ENCODE data around the gene SLC16A13.

Gene SLC16A13

GRCh38 chr17:7011942-7012254, 23.9 kb upstream of the SLC16A13 start:
- no peak for DNase-seq (ENCODE audit: low spot score)

- peak; percentile 97 for DNase-seq (ENCODE audit: low spot score)
Measured at GRCh38 chr17:7014261-7014994, 21.4 kb upstream of the SLC16A13 start.

DNA sequence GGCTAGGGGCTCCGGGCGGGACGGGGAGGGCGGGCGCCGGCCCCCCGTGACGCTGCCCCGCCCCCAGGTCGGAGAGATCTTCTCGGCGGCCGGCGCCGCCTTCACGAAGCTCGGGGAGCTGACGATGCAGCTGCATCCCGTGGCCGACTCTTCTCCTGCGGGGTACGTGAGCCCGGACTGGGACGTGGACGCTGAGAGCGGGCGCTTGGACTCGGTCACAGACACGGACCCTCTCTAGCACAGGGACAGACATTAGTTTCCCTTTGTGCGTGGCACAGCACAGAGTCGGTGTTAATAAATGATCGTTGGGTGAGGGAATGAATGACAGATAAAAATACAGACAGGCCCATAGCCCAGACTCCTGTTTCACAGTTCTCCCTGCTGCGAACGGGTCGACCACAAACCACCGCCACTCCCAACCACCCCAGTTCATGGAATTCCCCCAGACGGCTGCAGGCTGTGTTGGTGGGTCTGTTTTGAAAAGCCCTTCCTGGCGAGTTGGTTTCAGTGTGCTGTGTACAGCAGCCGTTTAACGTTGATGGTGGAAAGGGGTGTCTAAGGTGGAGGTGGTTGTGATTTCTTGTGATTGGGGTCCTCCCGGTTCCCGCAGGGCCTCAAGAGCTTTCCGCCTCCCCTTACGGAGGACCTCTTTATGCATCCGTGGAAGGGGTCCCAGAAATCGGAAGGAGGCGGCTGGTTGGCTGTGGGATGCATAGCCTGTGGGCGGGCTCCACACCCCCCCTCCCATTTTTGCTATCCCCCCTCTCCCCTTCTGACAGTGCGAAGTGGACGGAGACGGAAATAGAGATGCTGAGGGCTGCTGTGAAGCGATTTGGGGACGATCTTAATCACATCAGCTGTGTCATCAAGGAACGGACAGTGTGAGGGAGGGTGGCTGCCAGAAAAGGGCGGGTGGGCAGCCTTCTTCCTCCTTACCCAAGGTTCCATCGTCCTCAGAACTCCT, 20.5 kb upstream of the SLC16A13 start:
- DNase-seq (ENCODE audit: low spot score) = no peak

- no peak for DNase-seq (ENCODE audit: low spot score)
Measured at GRCh38 chr17:7016418-7016817, 19.4 kb upstream of the SLC16A13 start.

DNA sequence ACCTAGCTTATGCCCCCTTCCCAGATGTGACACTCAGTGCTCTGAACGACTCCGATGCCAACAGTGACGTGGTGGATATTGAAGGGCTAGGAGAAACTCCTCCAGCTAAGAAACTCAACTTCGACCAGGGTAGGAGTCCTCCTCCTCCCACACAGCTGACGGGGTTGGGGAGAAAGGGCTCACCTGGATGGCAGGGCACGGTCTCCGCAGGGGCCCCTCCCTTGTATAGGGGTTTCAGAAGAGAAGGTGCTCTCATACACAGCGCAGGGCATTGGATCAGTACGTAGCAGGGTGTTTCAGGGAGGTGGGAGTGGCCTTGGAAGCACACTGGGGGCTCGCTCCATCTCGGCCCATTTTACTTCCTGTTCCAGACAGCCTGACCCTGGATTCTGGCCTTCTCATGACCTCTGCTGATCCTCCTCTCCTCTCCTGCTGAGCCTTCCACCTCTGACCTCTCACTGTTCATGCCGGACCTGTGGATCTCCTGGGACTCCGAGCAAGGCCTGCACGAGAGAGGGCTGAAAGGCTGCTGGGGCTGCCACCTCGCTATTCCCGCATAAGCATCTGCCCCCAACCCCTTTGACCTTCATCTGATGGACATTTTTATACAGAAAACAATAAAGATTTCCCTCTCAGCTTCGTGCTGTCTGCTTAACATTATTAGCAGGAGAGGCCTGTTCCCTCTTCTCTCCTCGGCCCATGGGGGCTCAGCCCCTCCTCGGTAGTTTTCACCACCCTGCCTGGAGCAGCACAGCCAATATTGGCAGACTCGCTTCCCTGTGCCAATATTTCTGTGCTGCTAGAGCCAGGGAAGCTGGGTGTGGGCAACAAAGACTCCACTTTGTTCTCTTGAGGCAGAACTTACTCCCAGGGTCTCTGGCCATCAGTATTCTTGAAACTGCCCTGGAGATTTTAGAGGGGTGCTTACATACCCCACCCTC, 18.7 kb upstream of the SLC16A13 start:
- no peak for DNase-seq (ENCODE audit: low spot score)

DNA sequence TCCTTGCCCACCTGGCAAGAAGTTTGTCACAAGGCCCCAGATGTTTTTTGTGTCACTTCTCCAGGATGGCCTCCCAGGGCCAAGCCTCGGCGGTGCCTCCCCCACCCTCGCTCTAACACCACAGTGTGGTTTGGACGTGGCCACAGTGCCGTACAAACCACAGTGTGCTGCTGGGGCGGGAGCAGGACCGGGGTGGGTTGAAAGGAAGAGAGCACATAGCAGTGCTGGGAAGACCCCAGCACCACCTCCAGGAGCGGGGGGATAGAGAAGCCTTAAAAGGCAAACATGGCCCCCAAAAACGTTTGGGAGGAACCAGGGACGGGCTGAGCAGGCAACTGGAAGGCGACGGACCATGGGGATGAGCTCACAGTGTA, 18.0 kb upstream of the SLC16A13 start:
- DNase-seq (ENCODE audit: low spot score) = no peak

- DNase-seq (ENCODE audit: low spot score) = no peak
Measured at GRCh38 chr17:7018331-7018964, 17.4 kb upstream of the SLC16A13 start.

DNA sequence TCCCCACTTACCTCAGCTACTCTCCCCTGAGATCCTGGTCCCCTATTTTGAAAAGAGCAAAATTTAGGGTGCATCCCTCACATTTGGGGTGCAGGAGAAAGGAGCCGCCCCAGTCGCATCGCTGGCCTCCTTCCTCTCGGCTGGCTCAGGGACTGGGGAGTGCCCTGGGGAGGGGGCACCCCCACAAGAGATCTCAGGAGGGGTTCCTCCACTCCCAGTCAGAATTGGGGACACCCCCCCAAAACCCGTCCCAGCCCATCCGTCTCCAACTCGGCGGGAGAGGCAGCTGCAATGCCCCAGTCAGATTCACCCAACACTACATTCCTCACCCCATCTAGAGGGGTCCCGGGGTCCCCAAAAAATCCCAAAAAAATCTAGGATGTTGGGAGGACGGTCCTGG, 16.4 kb upstream of the SLC16A13 start:
- no peak for DNase-seq (ENCODE audit: low spot score)

- DNase-seq (ENCODE audit: low spot score) = no peak
Measured at GRCh38 chr17:7019839-7020519, 15.8 kb upstream of the SLC16A13 start.

GRCh38 chr17:7020894-7021664, 14.7 kb upstream of the SLC16A13 start:
- DNase-seq (ENCODE audit: low spot score) = no peak

DNA sequence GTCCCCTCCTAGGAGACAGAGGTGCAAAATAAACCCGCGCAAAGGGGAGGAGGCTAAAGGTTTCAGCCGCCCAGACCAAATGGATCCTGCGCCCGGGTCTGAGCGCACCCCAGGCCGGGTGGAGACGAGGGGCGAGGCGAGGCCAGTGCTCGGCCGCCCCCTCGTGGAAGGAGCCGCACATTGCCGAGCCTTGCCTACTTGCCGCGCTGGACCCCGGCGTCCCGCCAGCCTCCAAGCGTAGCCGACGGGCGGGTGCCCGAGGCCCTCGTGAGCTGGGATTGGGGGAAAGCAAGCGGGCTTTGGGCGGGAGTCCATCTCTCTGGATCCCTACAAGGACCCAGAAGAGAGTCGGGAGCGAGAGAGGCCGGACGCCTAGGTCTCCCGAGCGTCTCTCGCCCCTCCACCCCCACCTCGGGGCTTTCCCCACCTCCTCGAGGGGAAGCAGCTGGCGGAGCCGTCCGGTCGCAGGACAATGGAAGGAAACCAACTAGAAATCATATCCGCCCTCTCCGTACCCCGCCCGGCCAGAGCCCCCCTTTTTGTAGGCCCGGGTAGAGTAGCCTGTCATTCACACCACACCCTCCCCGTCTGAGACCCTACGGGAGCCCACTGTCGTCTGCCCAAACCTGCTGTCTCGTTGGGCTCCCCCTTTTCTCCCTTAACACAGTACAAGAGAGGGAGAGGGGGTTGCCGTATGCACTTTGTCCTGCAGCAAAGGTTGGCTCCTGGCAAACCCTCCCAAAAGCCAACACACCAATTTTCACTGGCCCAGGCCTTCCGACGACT, 13.6 kb upstream of the SLC16A13 start:
- DNase-seq (ENCODE audit: low spot score) = no peak

DNA sequence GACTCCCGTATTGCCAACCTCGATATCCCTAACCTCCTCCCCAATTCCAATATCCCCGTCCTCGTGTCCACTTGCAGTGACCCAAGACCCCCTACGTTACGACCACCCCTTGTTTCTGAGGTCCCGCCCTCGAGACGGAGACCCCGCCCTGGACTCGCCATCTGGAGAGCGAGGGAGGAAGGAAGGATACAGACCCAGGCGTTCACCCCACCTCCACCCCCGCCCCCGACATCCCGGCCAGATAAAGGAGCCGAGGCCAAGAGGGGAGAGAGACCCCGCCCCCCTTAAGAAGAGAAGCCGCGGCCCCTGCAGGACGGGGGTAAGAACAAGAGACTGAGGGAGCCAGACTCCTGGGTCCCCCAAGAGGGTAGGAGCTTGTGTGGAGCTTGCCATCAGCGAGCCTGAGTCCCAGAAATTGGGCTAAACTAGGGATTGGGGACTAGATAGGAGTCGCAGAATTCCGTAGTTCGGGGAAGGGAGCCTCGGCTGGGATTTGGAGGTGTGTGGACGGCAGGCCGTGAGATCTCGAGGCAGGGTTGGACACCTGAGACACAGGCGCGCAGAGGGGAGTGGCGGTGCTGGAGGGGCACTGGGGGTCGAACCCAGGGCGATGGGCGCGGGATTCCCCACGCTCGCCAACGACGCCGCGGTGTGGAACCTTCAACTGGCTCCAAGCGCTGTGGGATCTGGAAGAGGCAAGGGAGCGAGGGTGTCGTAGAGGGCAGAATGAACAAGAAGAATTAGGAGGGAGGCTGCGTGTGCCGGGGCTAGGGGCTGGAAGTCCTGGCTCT, 12.8 kb upstream of the SLC16A13 start, which contains the start of gene BCL6B:
TSS of gene BCL6B (plus strand) at position 270 of the 791 bp plus-strand sequence. CDS start 622 bp downstream, outside the sequence.
- no peak for DNase-seq (ENCODE audit: low spot score)

DNA sequence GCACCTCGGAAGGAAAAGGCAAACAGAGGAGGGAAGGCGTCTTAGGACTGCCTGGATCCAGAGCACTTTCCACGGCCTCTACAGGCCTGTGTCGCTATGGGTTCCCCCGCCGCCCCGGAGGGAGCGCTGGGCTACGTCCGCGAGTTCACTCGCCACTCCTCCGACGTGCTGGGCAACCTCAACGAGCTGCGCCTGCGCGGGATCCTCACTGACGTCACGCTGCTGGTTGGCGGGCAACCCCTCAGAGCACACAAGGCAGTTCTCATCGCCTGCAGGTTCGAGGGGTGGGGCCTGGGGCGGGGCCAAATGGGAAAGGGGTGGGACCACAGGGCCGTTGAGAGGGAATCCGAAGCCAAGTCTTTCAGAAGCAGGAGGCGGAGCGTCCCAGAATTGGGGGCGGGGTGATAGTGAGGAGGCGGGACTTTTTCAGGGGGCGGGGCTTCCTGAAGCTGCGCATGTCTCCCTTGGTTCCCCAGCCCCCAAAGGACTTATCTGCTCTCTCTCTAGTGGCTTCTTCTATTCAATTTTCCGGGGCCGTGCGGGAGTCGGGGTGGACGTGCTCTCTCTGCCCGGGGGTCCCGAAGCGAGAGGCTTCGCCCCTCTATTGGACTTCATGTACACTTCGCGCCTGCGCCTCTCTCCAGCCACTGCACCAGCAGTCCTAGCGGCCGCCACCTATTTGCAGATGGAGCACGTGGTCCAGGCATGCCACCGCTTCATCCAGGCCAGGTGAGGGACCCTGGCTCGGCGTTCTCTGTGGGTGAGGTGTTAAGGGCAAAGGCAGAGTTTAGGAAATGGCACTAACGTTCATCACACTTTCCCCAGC, 12.0 kb upstream of the SLC16A13 start:
- peak; percentile 64 for DNase-seq (ENCODE audit: low spot score)

- no peak for DNase-seq (ENCODE audit: low spot score)
Measured at GRCh38 chr17:7024402-7024785, 11.4 kb upstream of the SLC16A13 start.

- no peak for DNase-seq (ENCODE audit: low spot score)
Measured at GRCh38 chr17:7025245-7025644, 10.6 kb upstream of the SLC16A13 start.

- DNase-seq (ENCODE audit: low spot score) = no peak
Measured at GRCh38 chr17:7026471-7027115, 9.2 kb upstream of the SLC16A13 start.

DNA sequence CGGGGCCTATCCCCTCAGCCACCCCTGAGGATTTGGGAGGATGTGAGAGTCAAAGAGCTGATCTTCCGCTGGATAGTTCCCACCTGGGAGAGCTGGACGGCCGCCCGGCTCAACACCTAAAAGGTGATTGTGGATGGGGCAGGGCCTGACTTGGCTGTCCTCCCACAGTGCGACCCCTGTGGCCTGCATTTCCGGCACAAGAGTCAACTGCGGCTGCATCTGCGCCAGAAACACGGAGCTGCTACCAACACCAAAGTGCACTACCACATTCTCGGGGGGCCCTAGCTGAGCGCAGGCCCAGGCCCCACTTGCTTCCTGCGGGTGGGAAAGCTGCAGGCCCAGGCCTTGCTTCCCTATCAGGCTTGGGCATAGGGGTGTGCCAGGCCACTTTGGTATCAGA, 8.5 kb upstream of the SLC16A13 start:
- no peak for DNase-seq (ENCODE audit: low spot score)

All from globus pallidus (tissue), 1 donor.